Measurements from ENCODE around the gene TXNDC11.

TXNDC11 gene

GRCh38 chr16:11755022-11755760 is 12.5 kb upstream of the TXNDC11 start:
- DNase-seq (ENCODE audit: low read depth in 2 of 2), result no peak

- no peak for DNase-seq (ENCODE audit: low read depth in 2 of 2)
Observed at GRCh38 chr16:11752856-11753255, 10.2 kb upstream of the TXNDC11 start.

- DNase-seq (ENCODE audit: low read depth in 2 of 2), result no peak
Observed at GRCh38 chr16:11750056-11750455, 7.4 kb upstream of the TXNDC11 start.

GRCh38 chr16:11748404-11749254 is 6.0 kb upstream of the TXNDC11 start:
- no peak for DNase-seq (ENCODE audit: low read depth in 2 of 2)

GRCh38 chr16:11747949-11748403 is 5.3 kb upstream of the TXNDC11 start:
- no peak for DNase-seq (ENCODE audit: low read depth in 2 of 2)

GRCh38 chr16:11744075-11744470 is 1.4 kb upstream of the TXNDC11 start:
- no peak for DNase-seq (ENCODE audit: low read depth in 2 of 2)

- DNase-seq (ENCODE audit: low read depth in 2 of 2), result peak in 1 of 2 donors; percentile 15
Observed at GRCh38 chr16:11743308-11744074, 834 bp upstream of the TXNDC11 start.

- peak in 1 of 2 donors; percentile 38 for DNase-seq (ENCODE audit: low read depth in 2 of 2)
Observed at GRCh38 chr16:11742093-11742535, 543 bp downstream of the TXNDC11 start.

- no peak for DNase-seq (ENCODE audit: low read depth in 2 of 2)
Observed at GRCh38 chr16:11740567-11740966, 2.1 kb downstream of the TXNDC11 start.

GRCh38 chr16:11738742-11739544 is 3.7 kb downstream of the TXNDC11 start:
- no peak for DNase-seq (ENCODE audit: low read depth in 2 of 2)

- DNase-seq (ENCODE audit: low read depth in 2 of 2), result no peak
Observed at GRCh38 chr16:11737713-11738112, 4.9 kb downstream of the TXNDC11 start.

GRCh38 chr16:11736903-11737302 is 5.8 kb downstream of the TXNDC11 start:
- DNase-seq (ENCODE audit: low read depth in 2 of 2), result no peak

GRCh38 chr16:11735787-11736186 is 6.9 kb downstream of the TXNDC11 start:
- no peak for DNase-seq (ENCODE audit: low read depth in 2 of 2)

- no peak for DNase-seq (ENCODE audit: low read depth in 2 of 2)
Observed at GRCh38 chr16:11734653-11735043, 8.0 kb downstream of the TXNDC11 start.

GRCh38 chr16:11734025-11734652 is 8.5 kb downstream of the TXNDC11 start:
- DNase-seq (ENCODE audit: low read depth in 2 of 2), result no peak

- no peak for DNase-seq (ENCODE audit: low read depth in 2 of 2)
Observed at GRCh38 chr16:11731222-11731621, 11.4 kb downstream of the TXNDC11 start.

- DNase-seq (ENCODE audit: low read depth in 2 of 2), result no peak
Observed at GRCh38 chr16:11729787-11730186, 12.9 kb downstream of the TXNDC11 start.

GRCh38 chr16:11727796-11728543 is 14.7 kb downstream of the TXNDC11 start:
- no peak for DNase-seq (ENCODE audit: low read depth in 2 of 2)

GRCh38 chr16:11726008-11726407 is 16.6 kb downstream of the TXNDC11 start:
- no peak for DNase-seq (ENCODE audit: low read depth in 2 of 2)

GRCh38 chr16:11725457-11725856 is 17.2 kb downstream of the TXNDC11 start:
- DNase-seq (ENCODE audit: low read depth in 2 of 2), result no peak

All from activated CD4-positive, alpha-beta T cell treated with anti-CD3 and anti-CD28 coated beads for 24 hours (primary cell).